HepG2 (cell line): ENCODE results near the gene SLC38A2. TPM values are rescaled to one million over a fixed set of nuclear protein-coding genes. Genes with fewer than 3 reads are reported as not detected.
A peak's percentile ranks its signal among the peaks of the same experiment; 100 is the strongest.

Experiments
- ATAC-seq: fragments of 200-7000 bp; cut with Tn5 transposase; 3 replicates; pipeline ENCODE4 v1.9.1; 2020; ENCODE audit warnings: mild to moderate bottlenecking, moderate library complexity
- BruUV-seq: library from RNA; stranded (reverse); fragments of 400-500 nt; replicated peaks from 2 replicates; lab custom pipeline; 2021; lab: Mats Ljungman, UMichigan
- CTCF ChIA-PET: fragments of 300-600 bp; formaldehyde crosslinking; extraction: SDS; loops from one replicate; lab custom pipeline; 2021; ENCODE audit warnings: low total read pairs, inconsistent platforms, low intra/inter-chr PET ratio; lab: Yijun Ruan, JAX
- POLR2A ChIA-PET: fragments of 350-600 bp; sonication (Branson Sonifier 250); formaldehyde crosslinking; loops from one replicate; lab custom pipeline; 2020; ENCODE audit warnings: antibody characterized with exemption, inconsistent platforms; lab: Yijun Ruan, JAX
- DNase-seq: peaks from one replicate; pipeline ENCODE4 v3.0.0-alpha.2; 2015; ENCODE audit warnings: low spot score
- FAIRE-seq: peaks from 3 replicates; lab custom pipeline; 2011; peaks lifted over from hg19 to GRCh38; lab: Jason Lieb, UNC
- H2AFZ ChIP-seq: one replicate; pipeline ENCODE4 v1.6.1; 2011; ENCODE audit warnings: low read length, inconsistent platforms
- H3K27ac ChIP-seq: fragments of 300-600 bp; 3 replicates; pipeline ENCODE4 v1.8.0; 2011; ENCODE audit warnings: mixed run types, mild to moderate bottlenecking, mixed read lengths, low read length, inconsistent platforms; ENCODE audit not compliant: insufficient read depth; ENCODE audit errors: extremely low read length
- H3K27me3 ChIP-seq, 2 experiments: fragments of 200-600 bp in 1 of 2; 2 replicates in 1 of 2; 3 replicates in 1 of 2; pipeline versions ENCODE4 v1.6.0 to v1.8.0; 2011; ENCODE audit warnings: low read length in 2 of 2, mild to moderate bottlenecking in 2 of 2, moderate library complexity in 2 of 2, inconsistent platforms in 1 of 2; ENCODE audit not compliant: insufficient read depth in 2 of 2, control insufficient read depth in 1 of 2
- H3K36me3 ChIP-seq, 2 experiments: fragments of 200-600 bp in 1 of 2; replicated peaks in 1 of 2; 2 replicates in 1 of 2; 3 replicates in 1 of 2; pipeline versions ENCODE4 v1.5.1 to v1.8.0; 2011; ENCODE audit warnings: low read length in 2 of 2, inconsistent platforms in 1 of 2; ENCODE audit not compliant: insufficient read depth in 2 of 2, control insufficient read depth in 1 of 2
- H3K4me1 ChIP-seq: 2 replicates; pipeline ENCODE4 v1.5.1; 2012; ENCODE audit warnings: low read length, inconsistent platforms; ENCODE audit not compliant: insufficient read depth
- H3K4me2 ChIP-seq: 2 replicates; pipeline ENCODE4 v1.6.0; 2011; ENCODE audit warnings: low read depth, low read length, inconsistent platforms
- H3K4me3 ChIP-seq, 3 experiments: fragments of 200-600 bp in 1 of 3; sonication (generic), shearing (Covaris generic) in 1 of 3; replicated peaks in 1 of 3; 2 replicates each; pipeline ENCODE4 v1.5.1; 2011 to 2016; ENCODE audit warnings: low read length in 3 of 3, inconsistent platforms in 2 of 3, low read depth in 2 of 3, mild to moderate bottlenecking in 2 of 3, control low read depth in 1 of 3, mixed read lengths in 1 of 3; ENCODE audit not compliant: insufficient read depth in 1 of 3
- H3K79me2 ChIP-seq: one replicate; pipeline ENCODE4 v1.6.1; 2011; ENCODE audit warnings: low read length, inconsistent platforms; ENCODE audit not compliant: insufficient read depth
- H3K9ac ChIP-seq: 2 replicates; pipeline ENCODE4 v1.6.0; 2011; ENCODE audit warnings: mild to moderate bottlenecking, low read depth, low read length, inconsistent platforms; ENCODE audit not compliant: insufficient read depth
- H3K9me3 ChIP-seq: 2 replicates; pipeline ENCODE4 v1.5.1; 2012; ENCODE audit warnings: mild to moderate bottlenecking, low read length
- H4K20me1 ChIP-seq: 2 replicates; pipeline ENCODE4 v1.6.0; 2011; ENCODE audit warnings: inconsistent platforms, mild to moderate bottlenecking, low read length, moderate library complexity; ENCODE audit not compliant: insufficient read depth
- AGO2 ChIP-seq: fragments of 200-400 bp; formaldehyde crosslinking; optimal IDR thresholded peaks from 2 replicates; pipeline ENCODE3; 2017; ENCODE audit warnings: mild to moderate bottlenecking, low read depth, low read length, moderate library complexity
- ASH2L ChIP-seq: fragments of 300-600, 200-600 bp; sonication (generic); IDR thresholded peaks from 2 replicates; pipeline ENCODE4 v1.7.0; 2017; ENCODE audit warnings: low read depth, mild to moderate bottlenecking, moderate library complexity, mixed read lengths, low read length; ENCODE audit not compliant: insufficient read length
- ELF4 ChIP-seq: sonication (generic); formaldehyde crosslinking; IDR thresholded peaks from 2 replicates; pipeline ENCODE4 v1.5.0; 2020; ENCODE audit warnings: missing genetic modification reagents, mild to moderate bottlenecking, moderate library complexity, borderline replicate concordance
- HNRNPH1 ChIP-seq: fragments of 200-400 bp; formaldehyde crosslinking; optimal IDR thresholded peaks from 2 replicates; pipeline ENCODE3; 2017; ENCODE audit warnings: mild to moderate bottlenecking, low read depth, low read length
- HNRNPUL1 ChIP-seq: fragments of 200-400 bp; formaldehyde crosslinking; IDR thresholded peaks from 2 replicates; pipeline ENCODE4 v1.6.1; 2017; ENCODE audit warnings: low read depth, mild to moderate bottlenecking, low read length, moderate library complexity
- NKX3-1 ChIP-seq: sonication (generic); formaldehyde crosslinking; IDR thresholded peaks from 2 replicates; pipeline ENCODE4 v1.5.0; 2020; ENCODE audit warnings: missing genetic modification reagents
- POLR2A ChIP-seq, 2 experiments: IDR thresholded peaks; 2 replicates each; pipeline ENCODE4 v1.6.1; 2011; ENCODE audit warnings: low read depth in 2 of 2, low read length in 2 of 2, mild to moderate bottlenecking in 1 of 2, moderate library complexity in 1 of 2; ENCODE audit not compliant: insufficient read depth in 1 of 2
- POLR2AphosphoS2 ChIP-seq: IDR thresholded peaks from 2 replicates; pipeline ENCODE4 v1.6.1; 2011; ENCODE audit warnings: low read depth, low read length, improper control_type of control experiment
- POLR2G ChIP-seq: fragments of 200-400 bp; formaldehyde crosslinking; IDR thresholded peaks from 2 replicates; pipeline ENCODE4 v1.6.1; 2018; ENCODE audit warnings: mild to moderate bottlenecking, low read depth, low read length, moderate library complexity
- RBFOX2 ChIP-seq: fragments of 200-400 bp; formaldehyde crosslinking; IDR thresholded peaks from 2 replicates; pipeline ENCODE4 v1.6.1; 2017; ENCODE audit warnings: low read depth, mild to moderate bottlenecking, low read length
- XBP1 ChIP-seq: sonication (generic); formaldehyde crosslinking; IDR thresholded peaks from 2 replicates; pipeline ENCODE4 v1.5.0; 2020; ENCODE audit warnings: missing genetic modification reagents
- YEATS2 ChIP-seq: sonication (generic); formaldehyde crosslinking; IDR thresholded peaks from 2 replicates; pipeline ENCODE4 v1.4.0; 2020; ENCODE audit warnings: missing genetic modification reagents, borderline replicate concordance
- ZC3H4 ChIP-seq: sonication (generic); formaldehyde crosslinking; IDR thresholded peaks from 2 replicates; pipeline ENCODE4 v1.4.0; 2020; ENCODE audit warnings: missing genetic modification reagents, borderline replicate concordance
- ZNF160 ChIP-seq: sonication (generic); formaldehyde crosslinking; IDR thresholded peaks from 2 replicates; pipeline ENCODE4 v1.8.0; 2022; ENCODE audit warnings: mild to moderate bottlenecking, inconsistent platforms, missing genetic modification reagents
- ZNF260 ChIP-seq: sonication (generic); formaldehyde crosslinking; IDR thresholded peaks from 2 replicates; pipeline ENCODE4 v1.4.0; 2020; ENCODE audit warnings: missing genetic modification reagents, low read depth, mild to moderate bottlenecking, borderline replicate concordance
- ZNF337 ChIP-seq: sonication (generic); formaldehyde crosslinking; IDR thresholded peaks from 2 replicates; pipeline ENCODE4 v1.5.1; 2020; ENCODE audit warnings: missing genetic modification reagents, low read depth, mild to moderate bottlenecking, borderline replicate concordance
- ZNF350 ChIP-seq: sonication (generic); formaldehyde crosslinking; IDR thresholded peaks from 2 replicates; pipeline ENCODE4 v1.4.0; 2020; ENCODE audit warnings: mild to moderate bottlenecking, low read depth, missing genetic modification reagents, borderline replicate concordance
- ZNF720 ChIP-seq: sonication (generic); formaldehyde crosslinking; IDR thresholded peaks from 2 replicates; pipeline ENCODE4 v1.4.0; 2020; ENCODE audit warnings: missing genetic modification reagents
- ZSCAN31 ChIP-seq: sonication (generic); formaldehyde crosslinking; IDR thresholded peaks from 2 replicates; pipeline ENCODE4 v1.5.0; 2020; ENCODE audit warnings: low read depth, mild to moderate bottlenecking, missing genetic modification reagents
- WGBS: methylation state at CpG from one replicate; pipeline ENCODE4 v1.1.6; 2017; ENCODE audit warnings: low lambda C conversion rate; 5-methylcytosine and 5-hydroxymethylcytosine counted together
- in situ Hi-C: cut with HindIII; loops from 2 replicates; pipeline ENCODE4 v1.10.0; 2017; ENCODE audit warnings: low pct_unique_long_range_greater_than_20kb; ENCODE audit not compliant: extremely low pct_ligation_motif_present
- intact Hi-C: fragments of 100-400 bp; cut with micrococcal nuclease; formaldehyde crosslinking; loops from one replicate; pipeline ENCODE4 v1.10.0; 2022; ENCODE audit not compliant: unreplicated experiment
- polyA plus RNA-seq, 8 experiments: library from polyadenylated mRNA; depleted of rRNA in 3 of 8; stranded (reverse) in 7 of 8; unstranded in 1 of 8; fragments of >200 nt; fragmentation: Illumina TruSeq in 4 of 8; extraction: Trizol in 4 of 8; gene quantifications; 2 replicates each; pipeline versions ENCODE4 v1.2.1 to v1.2.3, GENCODE V29; 2011 to 2016; ENCODE audit warnings: low read depth in 4 of 8, missing spikeins in 1 of 8, mixed read lengths in 1 of 8; ENCODE audit not compliant: insufficient read depth in 1 of 8
- total RNA-seq, 5 experiments: library from RNA; depleted of rRNA; stranded (reverse); fragments of >200 nt; fragmentation: Illumina TruSeq; extraction: Trizol; gene quantifications; 2 replicates each; pipeline ENCODE4 v1.2.3, GENCODE V29; 2016; ENCODE audit warnings: low read depth in 1 of 5

SLC38A2 gene
- total and polyA plus RNA-seq, 2 of the 13 experiments (the other 11 are each of a cell fraction or from before 2014, with no cell fraction given): 368 to 880 TPM

DNA sequence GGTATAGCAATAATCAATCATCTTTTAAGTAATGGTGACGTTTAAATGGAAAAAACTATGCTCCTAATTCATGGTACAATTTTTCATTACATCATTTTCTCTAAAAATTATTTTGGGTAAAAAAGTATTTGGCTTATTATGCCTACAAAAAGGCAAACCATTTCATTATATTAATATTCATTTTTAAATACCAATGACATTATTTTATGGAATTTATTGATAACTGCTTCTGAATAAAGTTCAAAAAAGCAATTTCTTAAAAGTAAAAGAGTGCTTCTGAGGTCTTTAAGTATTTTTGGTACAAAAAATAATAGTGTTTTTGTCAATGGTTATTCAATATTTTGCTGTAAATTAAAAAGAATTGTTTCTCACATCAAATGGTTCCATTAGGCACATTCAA lies 12.2 kb downstream of the SLC38A2 start:
- H3K27me3 ChIP-seq: no peaks in the 10 kb centered on the region
- no peak overlapping the region for H3K4me2 ChIP-seq
- H2AFZ ChIP-seq: no peak overlapping the region
- no peak overlapping the region for H3K27ac ChIP-seq
- no TSS peak for BruUV-seq
- peaks cover 14 to 48% of the 10 kb centered on the region in 2 experiments for H3K36me3 ChIP-seq
- FAIRE-seq (no peak), DNase-seq (no peak), ATAC-seq (no peak)
- no peaks in the 10 kb centered on the region for H3K9me3 ChIP-seq
- in situ Hi-C loops (no loop called here), intact Hi-C loops (loop anchor here (10.0 kb wide), 1 partner anchor 366 kb away; the partner anchor contains the start of gene SCAF11)
- no peak overlapping the region for H3K4me3 ChIP-seq
- POLR2A ChIA-PET: interaction anchor here (1.0 to 4.5 kb wide), 2 partner anchors 11 to 12 kb away, joined by 5 to 23 read pairs; partner anchors contain the start of gene SLC38A2
- no peak overlapping the region for H3K9ac ChIP-seq
- H4K20me1 ChIP-seq: peaks cover 77% of the 10 kb centered on the region
- peaks cover 26% of the 10 kb centered on the region for H3K4me1 ChIP-seq
- no peaks in the 10 kb centered on the region for H3K79me2 ChIP-seq
- CTCF ChIA-PET: no interaction called here
- 94% methylated on average over 1 of the region's 1 CpG for WGBS
- TF ChIP-seq HNRNPUL1 (peak; percentile 71; the same call in 1 of the 2 replicates), NKX3-1 (no peak), AGO2 (peak; percentile 18)

- DNase-seq (no peak), FAIRE-seq (no peak), ATAC-seq (no peak)
- no peak overlapping the region for H3K4me2 ChIP-seq
- WGBS: 93% methylated on average over 4 of the region's 4 CpGs
- H3K4me1 ChIP-seq: peaks cover 24% of the 10 kb centered on the region
- no peak overlapping the region for H3K9ac ChIP-seq
- H3K4me3 ChIP-seq: no peak overlapping the region
- H3K79me2 ChIP-seq: no peaks in the 10 kb centered on the region
- intact Hi-C loops (loop anchor here (5.0 to 10.0 kb wide), 2 partner anchors 318 to 365 kb away; partner anchors contain the start of gene SCAF11), in situ Hi-C loops (no loop called here)
- BruUV-seq: no TSS peak
- H3K27me3 ChIP-seq: no peaks in the 10 kb centered on the region
- ChIA-PET CTCF (interaction anchor here (0.7 kb wide), 1 partner anchor 624 kb away, joined by 3 read pairs; no protein-coding TSS in a partner anchor), POLR2A (interaction anchor here (1.0 to 4.5 kb wide), 4 partner anchors 11 to 26 kb away, joined by 3 to 23 read pairs (median 5); partner anchors contain the start of gene SLC38A2)
- no peaks in the 10 kb centered on the region for H3K9me3 ChIP-seq
- peaks cover 71% of the 10 kb centered on the region for H4K20me1 ChIP-seq
- H3K36me3 ChIP-seq: peaks cover 11 to 42% of the 10 kb centered on the region in 2 experiments
- peak overlapping the region; percentile 1 for H3K27ac ChIP-seq
- no peak overlapping the region for H2AFZ ChIP-seq
- TF ChIP-seq YEATS2 (no peak), ZSCAN31 (CRISPR knock-in tag) (no peak), XBP1 (CRISPR knock-in tag) (0 out of 2 replicates have a peak, but pooled peaks have one; percentile 45), ASH2L (peak; percentile 25), ZNF350 (CRISPR knock-in tag) (no peak), ZNF720 (CRISPR knock-in tag) (no peak), HNRNPH1 (no peak), ELF4 (peak; percentile 15; the same call in 1 of the 2 replicates), ZNF337 (CRISPR knock-in tag) (no peak), ZNF160 (0 out of 2 replicates have a peak, but pooled peaks have one; percentile 32), POLR2AphosphoS2 (peak; percentile 87), ZC3H4 (CRISPR knock-in tag) (no peak; the same call in 1 of the 2 replicates), POLR2A (IDR thresholded peaks at IDR 0.05; ENCODE audit: insufficient read depth in 1 of 2, low read depth in 2 of 2, low read length in 2 of 2) (peak; percentile 48 to 64; a peak in 3 of 4 replicates), ZNF260 (CRISPR knock-in tag) (no peak), POLR2G (peak; percentile 68), RBFOX2 (peak; percentile 82)
Measured at GRCh38 chr12:46359667-46360280, 12.8 kb downstream of the SLC38A2 start.
